ENCODE measurements around the gene ATP6V0A4.

- TF ChIP-seq SP1 (IDR thresholded peaks at IDR 0.05) (no peak), FOXA1 (IDR thresholded peaks at IDR 0.05) (no peak), LEF1 (IDR thresholded peaks at IDR 0.05; ENCODE audit: borderline replicate concordance) (no peak), HDGF (IDR thresholded peaks at IDR 0.05; ENCODE audit: borderline replicate concordance) (no peak), FOXK2 (IDR thresholded peaks at IDR 0.05) (no peak), NFRKB (IDR thresholded peaks at IDR 0.05) (no peak), FOXM1 (IDR thresholded peaks at IDR 0.05; ENCODE audit: borderline replicate concordance) (no peak), PKNOX1 (IDR thresholded peaks at IDR 0.05) (no peak)
Observed at GRCh38 chr7:138833596-138833995, 35.6 kb upstream of the ATP6V0A4 start.
